K562 (cell line): ENCODE data around the gene HMGA1. TPM values are rescaled to one million over a fixed set of nuclear protein-coding genes. Genes with fewer than 3 reads are reported as not detected.

ENCODE experiments used
- CBX3 ChIP-seq, 2 experiments: IDR thresholded peaks; 1 replicate in 1 of 2; 2 replicates in 1 of 2; pipeline ENCODE4 v1.6.1; 2012; ENCODE audit warnings: inconsistent platforms in 2 of 2, low read length in 2 of 2, borderline replicate concordance in 1 of 2, control low read depth in 1 of 2
- GABPB1 ChIP-seq: sonication (generic); formaldehyde crosslinking; IDR thresholded peaks from 2 replicates; pipeline ENCODE4 v1.8.0; 2022; ENCODE audit warnings: mild to moderate bottlenecking, missing genetic modification reagents
- HDAC1 ChIP-seq, 2 experiments: fragments of 450-650 bp; IDR thresholded peaks; 2 replicates each; pipeline ENCODE4 v1.6.1; 2016 to 2017; ENCODE audit warnings: inconsistent platforms in 1 of 2, mild to moderate bottlenecking in 1 of 2, moderate library complexity in 1 of 2
- NCOA4 ChIP-seq: fragments of 450-650 bp; IDR thresholded peaks from 2 replicates; pipeline ENCODE4 v1.6.1; 2018; ENCODE audit warnings: mild to moderate bottlenecking; ENCODE audit not compliant: partially characterized antibody
- PTRF ChIP-seq: fragments of 450-650 bp; IDR thresholded peaks from 2 replicates; pipeline ENCODE4 v1.6.1; 2016; ENCODE audit warnings: mild to moderate bottlenecking, missing genetic modification characterization, missing compliant biosample characterization
- XRCC5 ChIP-seq: fragments of 200-400 bp; formaldehyde crosslinking; IDR thresholded peaks from 2 replicates; pipeline ENCODE4 v1.6.1; 2017; ENCODE audit warnings: low read depth, mild to moderate bottlenecking, low read length
- polyA plus RNA-seq, 8 experiments: library from polyadenylated mRNA; depleted of rRNA in 4 of 8; stranded (reverse) in 5 of 8; unstranded in 3 of 8; fragments of >200 nt; fragmentation: Nextera tagmentation in 2 of 8; fragmentation: Illumina TruSeq in 1 of 8; extraction: Ambion mirVana in 2 of 8; extraction: Trizol in 1 of 8; gene quantifications; 2 replicates each; pipeline versions ENCODE4 v1.2.1 to v1.2.3, GENCODE V29; 2011 to 2014; ENCODE audit warnings: inconsistent platforms in 1 of 8, missing spikeins in 1 of 8
- total RNA-seq, 7 experiments: library from RNA; depleted of rRNA in 6 of 7; stranded (reverse); fragments of >200 nt in 6 of 7; fragmentation: Illumina TruSeq in 2 of 7; extraction: Trizol in 2 of 7; gene quantifications; 2 replicates each; pipeline versions ENCODE4 v1.2.1 to v1.2.3, GENCODE V29; 2011 to 2021; ENCODE audit warnings: low replicate concordance in 1 of 7
- TF ChIP-seq, protein P1 (sequence below): fragments of 450-650 bp; IDR thresholded peaks from 2 replicates; pipeline ENCODE4 v1.6.1; 2016; ENCODE audit warnings: mild to moderate bottlenecking, moderate library complexity
- TF ChIP-seq, protein P2 (sequence below): sonication (generic); formaldehyde crosslinking; IDR thresholded peaks from 2 replicates; pipeline ENCODE4 v1.8.0; 2023; ENCODE audit warnings: mild to moderate bottlenecking, missing genetic modification reagents

HMGA1 gene
- total and polyA plus RNA-seq, 9 of the 15 experiments (the other 6 are each of a cell fraction or from before 2014, with no cell fraction given), result 27.8 to 1,947 (median 594) TPM

DNA sequence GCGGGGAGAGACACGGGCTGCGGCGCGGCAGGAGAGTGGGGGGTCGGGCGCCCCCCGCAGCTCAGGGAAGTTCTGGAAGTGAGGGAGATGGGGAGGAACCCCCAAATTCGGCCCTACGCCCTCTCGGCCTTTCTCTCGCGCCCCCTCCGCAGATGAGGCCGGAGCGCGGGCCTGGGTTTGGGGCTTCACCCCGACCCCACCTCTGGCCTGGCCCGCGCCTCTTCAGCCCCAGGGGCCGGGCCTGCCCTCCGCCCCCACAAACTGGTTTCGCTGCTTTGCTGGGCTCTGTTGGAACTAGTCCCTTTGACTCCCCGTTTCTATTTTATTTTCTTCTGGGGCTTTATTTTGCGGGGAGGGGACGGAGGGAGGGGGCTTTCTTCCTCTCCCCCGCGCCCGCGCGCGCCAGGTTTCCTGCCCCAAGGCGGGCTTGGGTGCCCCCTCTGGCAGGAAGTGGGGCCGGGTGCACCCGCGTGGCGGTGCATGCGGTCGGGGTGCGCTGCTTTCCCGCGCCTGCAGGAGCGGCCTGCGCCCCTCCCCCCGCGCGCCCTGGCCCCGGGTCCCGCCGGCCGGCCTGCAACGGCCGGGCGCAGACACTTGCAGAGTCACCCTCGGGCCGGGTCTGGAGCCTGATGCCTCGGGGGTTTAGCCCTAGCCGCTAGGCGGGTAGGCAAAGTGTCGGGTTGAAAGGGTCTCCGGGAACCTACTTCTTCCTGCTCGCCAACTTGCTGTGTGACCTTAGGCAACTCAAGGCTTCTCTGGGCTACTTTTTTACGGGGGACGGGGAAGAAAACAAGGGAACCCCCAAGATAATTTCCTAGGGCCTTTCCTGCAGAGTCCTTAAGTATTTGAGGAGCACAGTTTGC, 1.3 kb downstream of the HMGA1 start (continued):
- TF ChIP-seq, protein P1, sequence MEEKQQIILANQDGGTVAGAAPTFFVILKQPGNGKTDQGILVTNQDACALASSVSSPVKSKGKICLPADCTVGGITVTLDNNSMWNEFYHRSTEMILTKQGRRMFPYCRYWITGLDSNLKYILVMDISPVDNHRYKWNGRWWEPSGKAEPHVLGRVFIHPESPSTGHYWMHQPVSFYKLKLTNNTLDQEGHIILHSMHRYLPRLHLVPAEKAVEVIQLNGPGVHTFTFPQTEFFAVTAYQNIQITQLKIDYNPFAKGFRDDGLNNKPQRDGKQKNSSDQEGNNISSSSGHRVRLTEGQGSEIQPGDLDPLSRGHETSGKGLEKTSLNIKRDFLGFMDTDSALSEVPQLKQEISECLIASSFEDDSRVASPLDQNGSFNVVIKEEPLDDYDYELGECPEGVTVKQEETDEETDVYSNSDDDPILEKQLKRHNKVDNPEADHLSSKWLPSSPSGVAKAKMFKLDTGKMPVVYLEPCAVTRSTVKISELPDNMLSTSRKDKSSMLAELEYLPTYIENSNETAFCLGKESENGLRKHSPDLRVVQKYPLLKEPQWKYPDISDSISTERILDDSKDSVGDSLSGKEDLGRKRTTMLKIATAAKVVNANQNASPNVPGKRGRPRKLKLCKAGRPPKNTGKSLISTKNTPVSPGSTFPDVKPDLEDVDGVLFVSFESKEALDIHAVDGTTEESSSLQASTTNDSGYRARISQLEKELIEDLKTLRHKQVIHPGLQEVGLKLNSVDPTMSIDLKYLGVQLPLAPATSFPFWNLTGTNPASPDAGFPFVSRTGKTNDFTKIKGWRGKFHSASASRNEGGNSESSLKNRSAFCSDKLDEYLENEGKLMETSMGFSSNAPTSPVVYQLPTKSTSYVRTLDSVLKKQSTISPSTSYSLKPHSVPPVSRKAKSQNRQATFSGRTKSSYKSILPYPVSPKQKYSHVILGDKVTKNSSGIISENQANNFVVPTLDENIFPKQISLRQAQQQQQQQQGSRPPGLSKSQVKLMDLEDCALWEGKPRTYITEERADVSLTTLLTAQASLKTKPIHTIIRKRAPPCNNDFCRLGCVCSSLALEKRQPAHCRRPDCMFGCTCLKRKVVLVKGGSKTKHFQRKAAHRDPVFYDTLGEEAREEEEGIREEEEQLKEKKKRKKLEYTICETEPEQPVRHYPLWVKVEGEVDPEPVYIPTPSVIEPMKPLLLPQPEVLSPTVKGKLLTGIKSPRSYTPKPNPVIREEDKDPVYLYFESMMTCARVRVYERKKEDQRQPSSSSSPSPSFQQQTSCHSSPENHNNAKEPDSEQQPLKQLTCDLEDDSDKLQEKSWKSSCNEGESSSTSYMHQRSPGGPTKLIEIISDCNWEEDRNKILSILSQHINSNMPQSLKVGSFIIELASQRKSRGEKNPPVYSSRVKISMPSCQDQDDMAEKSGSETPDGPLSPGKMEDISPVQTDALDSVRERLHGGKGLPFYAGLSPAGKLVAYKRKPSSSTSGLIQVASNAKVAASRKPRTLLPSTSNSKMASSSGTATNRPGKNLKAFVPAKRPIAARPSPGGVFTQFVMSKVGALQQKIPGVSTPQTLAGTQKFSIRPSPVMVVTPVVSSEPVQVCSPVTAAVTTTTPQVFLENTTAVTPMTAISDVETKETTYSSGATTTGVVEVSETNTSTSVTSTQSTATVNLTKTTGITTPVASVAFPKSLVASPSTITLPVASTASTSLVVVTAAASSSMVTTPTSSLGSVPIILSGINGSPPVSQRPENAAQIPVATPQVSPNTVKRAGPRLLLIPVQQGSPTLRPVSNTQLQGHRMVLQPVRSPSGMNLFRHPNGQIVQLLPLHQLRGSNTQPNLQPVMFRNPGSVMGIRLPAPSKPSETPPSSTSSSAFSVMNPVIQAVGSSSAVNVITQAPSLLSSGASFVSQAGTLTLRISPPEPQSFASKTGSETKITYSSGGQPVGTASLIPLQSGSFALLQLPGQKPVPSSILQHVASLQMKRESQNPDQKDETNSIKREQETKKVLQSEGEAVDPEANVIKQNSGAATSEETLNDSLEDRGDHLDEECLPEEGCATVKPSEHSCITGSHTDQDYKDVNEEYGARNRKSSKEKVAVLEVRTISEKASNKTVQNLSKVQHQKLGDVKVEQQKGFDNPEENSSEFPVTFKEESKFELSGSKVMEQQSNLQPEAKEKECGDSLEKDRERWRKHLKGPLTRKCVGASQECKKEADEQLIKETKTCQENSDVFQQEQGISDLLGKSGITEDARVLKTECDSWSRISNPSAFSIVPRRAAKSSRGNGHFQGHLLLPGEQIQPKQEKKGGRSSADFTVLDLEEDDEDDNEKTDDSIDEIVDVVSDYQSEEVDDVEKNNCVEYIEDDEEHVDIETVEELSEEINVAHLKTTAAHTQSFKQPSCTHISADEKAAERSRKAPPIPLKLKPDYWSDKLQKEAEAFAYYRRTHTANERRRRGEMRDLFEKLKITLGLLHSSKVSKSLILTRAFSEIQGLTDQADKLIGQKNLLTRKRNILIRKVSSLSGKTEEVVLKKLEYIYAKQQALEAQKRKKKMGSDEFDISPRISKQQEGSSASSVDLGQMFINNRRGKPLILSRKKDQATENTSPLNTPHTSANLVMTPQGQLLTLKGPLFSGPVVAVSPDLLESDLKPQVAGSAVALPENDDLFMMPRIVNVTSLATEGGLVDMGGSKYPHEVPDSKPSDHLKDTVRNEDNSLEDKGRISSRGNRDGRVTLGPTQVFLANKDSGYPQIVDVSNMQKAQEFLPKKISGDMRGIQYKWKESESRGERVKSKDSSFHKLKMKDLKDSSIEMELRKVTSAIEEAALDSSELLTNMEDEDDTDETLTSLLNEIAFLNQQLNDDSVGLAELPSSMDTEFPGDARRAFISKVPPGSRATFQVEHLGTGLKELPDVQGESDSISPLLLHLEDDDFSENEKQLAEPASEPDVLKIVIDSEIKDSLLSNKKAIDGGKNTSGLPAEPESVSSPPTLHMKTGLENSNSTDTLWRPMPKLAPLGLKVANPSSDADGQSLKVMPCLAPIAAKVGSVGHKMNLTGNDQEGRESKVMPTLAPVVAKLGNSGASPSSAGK, result peak; percentile 98
- peak in 1 of 2 experiments; percentile 83; a peak in 2 of 3 replicates for TF ChIP-seq CBX3 (IDR thresholded peaks at IDR 0.05; ENCODE audit: borderline replicate concordance in 1 of 2, low read length in 2 of 2)
- TF ChIP-seq NCOA4, result no peak
- TF ChIP-seq, protein P2, sequence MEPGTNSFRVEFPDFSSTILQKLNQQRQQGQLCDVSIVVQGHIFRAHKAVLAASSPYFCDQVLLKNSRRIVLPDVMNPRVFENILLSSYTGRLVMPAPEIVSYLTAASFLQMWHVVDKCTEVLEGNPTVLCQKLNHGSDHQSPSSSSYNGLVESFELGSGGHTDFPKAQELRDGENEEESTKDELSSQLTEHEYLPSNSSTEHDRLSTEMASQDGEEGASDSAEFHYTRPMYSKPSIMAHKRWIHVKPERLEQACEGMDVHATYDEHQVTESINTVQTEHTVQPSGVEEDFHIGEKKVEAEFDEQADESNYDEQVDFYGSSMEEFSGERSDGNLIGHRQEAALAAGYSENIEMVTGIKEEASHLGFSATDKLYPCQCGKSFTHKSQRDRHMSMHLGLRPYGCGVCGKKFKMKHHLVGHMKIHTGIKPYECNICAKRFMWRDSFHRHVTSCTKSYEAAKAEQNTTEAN (CRISPR knock-in tag), result peak; percentile 94
- no peak for TF ChIP-seq PTRF (tag)
- peak; percentile 67; the same call in 1 of the 2 replicates for TF ChIP-seq XRCC5
- peak in 1 of 2 experiments; percentile 64; a peak in 1 of 4 replicates for TF ChIP-seq HDAC1 (IDR thresholded peaks at IDR 0.05)
- peak; percentile 91 for TF ChIP-seq GABPB1
